H1 (cell line): ENCODE measurements around the gene TSC2. TPM values are rescaled to one million over a fixed set of nuclear protein-coding genes. Genes with fewer than 3 reads are reported as not detected.

Experiments used
- BACH1 ChIP-seq: IDR thresholded peaks from 2 replicates; pipeline ENCODE4 v1.6.1; 2012; ENCODE audit warnings: low read length, improper control_type of control experiment
- CHD1 ChIP-seq: IDR thresholded peaks from 2 replicates; pipeline ENCODE4 v1.6.1; 2012; ENCODE audit warnings: low read depth, low read length, improper control_type of control experiment
- CREB1 ChIP-seq: IDR thresholded peaks from 2 replicates; pipeline ENCODE4 v1.6.1; 2012; ENCODE audit warnings: inconsistent platforms
- GTF2F1 ChIP-seq: IDR thresholded peaks from 2 replicates; pipeline ENCODE4 v1.6.1; 2012; ENCODE audit warnings: low read depth, low read length, improper control_type of control experiment, borderline replicate concordance
- HDAC6 ChIP-seq: IDR thresholded peaks from one replicate; pipeline ENCODE4 v1.7.1; 2012; ENCODE audit warnings: low read depth, mild to moderate bottlenecking, inconsistent platforms, low read length, moderate library complexity
- POU5F1 ChIP-seq: IDR thresholded peaks from 2 replicates; pipeline ENCODE4 v1.6.1; 2011; ENCODE audit warnings: low read depth, mild to moderate bottlenecking, low read length, moderate library complexity
- TEAD4 ChIP-seq: IDR thresholded peaks from 2 replicates; pipeline ENCODE4 v1.6.1; 2012; ENCODE audit warnings: low read depth, low read length, inconsistent platforms, mixed read lengths
- polyA plus RNA-seq, 7 experiments: library from polyadenylated mRNA; depleted of rRNA in 3 of 7; stranded (reverse) in 5 of 7; unstranded in 2 of 7; fragments of >200 nt in 5 of 7; fragments of 200-250 nt in 2 of 7; gene quantifications; 1 replicate in 5 of 7; 2 replicates in 1 of 7; 4 replicates in 1 of 7; pipeline versions ENCODE4 v1.2.1 to v1.2.3, GENCODE V29; 2011 to 2013; ENCODE audit warnings: missing spikeins in 2 of 7, mixed read lengths in 2 of 7
- total RNA-seq: library from RNA; stranded (reverse); fragmentation: NEBNext Ultra II Directional; extraction: Animal tissue kit (Norgen Biotek cat#: 25700); gene quantifications from 2 replicates; pipeline ENCODE4 v1.2.1, GENCODE V29; 2021
- TF ChIP-seq, protein P1 (sequence below): fragments of 300-600 bp; sonication (generic); IDR thresholded peaks from 2 replicates; pipeline ENCODE4 v1.7.1; 2012; ENCODE audit warnings: low read length, moderate library complexity, mild to moderate bottlenecking, inconsistent platforms; ENCODE audit not compliant: insufficient replicate concordance

Gene TSC2
- total and polyA plus RNA-seq, 2 of the 8 experiments (the other 6 are each of a cell fraction or from before 2014, with no cell fraction given), result 65.9 to 96.6 TPM

DNA sequence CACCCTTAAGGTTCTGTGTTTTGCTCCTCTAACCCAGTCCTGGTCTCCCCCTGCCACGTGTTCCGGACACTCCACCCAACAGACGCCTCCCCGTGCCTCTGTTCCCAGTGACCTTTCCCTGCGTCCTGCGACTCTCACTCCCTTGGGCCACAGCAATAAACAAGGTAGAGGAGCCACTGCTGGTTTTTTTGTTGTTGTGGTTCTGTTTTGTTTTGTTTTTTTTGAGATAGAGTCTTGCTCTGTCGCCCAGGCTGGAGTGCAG lies 31.9 kb upstream of the TSC2 start (continued):
- TF ChIP-seq, protein P1, sequence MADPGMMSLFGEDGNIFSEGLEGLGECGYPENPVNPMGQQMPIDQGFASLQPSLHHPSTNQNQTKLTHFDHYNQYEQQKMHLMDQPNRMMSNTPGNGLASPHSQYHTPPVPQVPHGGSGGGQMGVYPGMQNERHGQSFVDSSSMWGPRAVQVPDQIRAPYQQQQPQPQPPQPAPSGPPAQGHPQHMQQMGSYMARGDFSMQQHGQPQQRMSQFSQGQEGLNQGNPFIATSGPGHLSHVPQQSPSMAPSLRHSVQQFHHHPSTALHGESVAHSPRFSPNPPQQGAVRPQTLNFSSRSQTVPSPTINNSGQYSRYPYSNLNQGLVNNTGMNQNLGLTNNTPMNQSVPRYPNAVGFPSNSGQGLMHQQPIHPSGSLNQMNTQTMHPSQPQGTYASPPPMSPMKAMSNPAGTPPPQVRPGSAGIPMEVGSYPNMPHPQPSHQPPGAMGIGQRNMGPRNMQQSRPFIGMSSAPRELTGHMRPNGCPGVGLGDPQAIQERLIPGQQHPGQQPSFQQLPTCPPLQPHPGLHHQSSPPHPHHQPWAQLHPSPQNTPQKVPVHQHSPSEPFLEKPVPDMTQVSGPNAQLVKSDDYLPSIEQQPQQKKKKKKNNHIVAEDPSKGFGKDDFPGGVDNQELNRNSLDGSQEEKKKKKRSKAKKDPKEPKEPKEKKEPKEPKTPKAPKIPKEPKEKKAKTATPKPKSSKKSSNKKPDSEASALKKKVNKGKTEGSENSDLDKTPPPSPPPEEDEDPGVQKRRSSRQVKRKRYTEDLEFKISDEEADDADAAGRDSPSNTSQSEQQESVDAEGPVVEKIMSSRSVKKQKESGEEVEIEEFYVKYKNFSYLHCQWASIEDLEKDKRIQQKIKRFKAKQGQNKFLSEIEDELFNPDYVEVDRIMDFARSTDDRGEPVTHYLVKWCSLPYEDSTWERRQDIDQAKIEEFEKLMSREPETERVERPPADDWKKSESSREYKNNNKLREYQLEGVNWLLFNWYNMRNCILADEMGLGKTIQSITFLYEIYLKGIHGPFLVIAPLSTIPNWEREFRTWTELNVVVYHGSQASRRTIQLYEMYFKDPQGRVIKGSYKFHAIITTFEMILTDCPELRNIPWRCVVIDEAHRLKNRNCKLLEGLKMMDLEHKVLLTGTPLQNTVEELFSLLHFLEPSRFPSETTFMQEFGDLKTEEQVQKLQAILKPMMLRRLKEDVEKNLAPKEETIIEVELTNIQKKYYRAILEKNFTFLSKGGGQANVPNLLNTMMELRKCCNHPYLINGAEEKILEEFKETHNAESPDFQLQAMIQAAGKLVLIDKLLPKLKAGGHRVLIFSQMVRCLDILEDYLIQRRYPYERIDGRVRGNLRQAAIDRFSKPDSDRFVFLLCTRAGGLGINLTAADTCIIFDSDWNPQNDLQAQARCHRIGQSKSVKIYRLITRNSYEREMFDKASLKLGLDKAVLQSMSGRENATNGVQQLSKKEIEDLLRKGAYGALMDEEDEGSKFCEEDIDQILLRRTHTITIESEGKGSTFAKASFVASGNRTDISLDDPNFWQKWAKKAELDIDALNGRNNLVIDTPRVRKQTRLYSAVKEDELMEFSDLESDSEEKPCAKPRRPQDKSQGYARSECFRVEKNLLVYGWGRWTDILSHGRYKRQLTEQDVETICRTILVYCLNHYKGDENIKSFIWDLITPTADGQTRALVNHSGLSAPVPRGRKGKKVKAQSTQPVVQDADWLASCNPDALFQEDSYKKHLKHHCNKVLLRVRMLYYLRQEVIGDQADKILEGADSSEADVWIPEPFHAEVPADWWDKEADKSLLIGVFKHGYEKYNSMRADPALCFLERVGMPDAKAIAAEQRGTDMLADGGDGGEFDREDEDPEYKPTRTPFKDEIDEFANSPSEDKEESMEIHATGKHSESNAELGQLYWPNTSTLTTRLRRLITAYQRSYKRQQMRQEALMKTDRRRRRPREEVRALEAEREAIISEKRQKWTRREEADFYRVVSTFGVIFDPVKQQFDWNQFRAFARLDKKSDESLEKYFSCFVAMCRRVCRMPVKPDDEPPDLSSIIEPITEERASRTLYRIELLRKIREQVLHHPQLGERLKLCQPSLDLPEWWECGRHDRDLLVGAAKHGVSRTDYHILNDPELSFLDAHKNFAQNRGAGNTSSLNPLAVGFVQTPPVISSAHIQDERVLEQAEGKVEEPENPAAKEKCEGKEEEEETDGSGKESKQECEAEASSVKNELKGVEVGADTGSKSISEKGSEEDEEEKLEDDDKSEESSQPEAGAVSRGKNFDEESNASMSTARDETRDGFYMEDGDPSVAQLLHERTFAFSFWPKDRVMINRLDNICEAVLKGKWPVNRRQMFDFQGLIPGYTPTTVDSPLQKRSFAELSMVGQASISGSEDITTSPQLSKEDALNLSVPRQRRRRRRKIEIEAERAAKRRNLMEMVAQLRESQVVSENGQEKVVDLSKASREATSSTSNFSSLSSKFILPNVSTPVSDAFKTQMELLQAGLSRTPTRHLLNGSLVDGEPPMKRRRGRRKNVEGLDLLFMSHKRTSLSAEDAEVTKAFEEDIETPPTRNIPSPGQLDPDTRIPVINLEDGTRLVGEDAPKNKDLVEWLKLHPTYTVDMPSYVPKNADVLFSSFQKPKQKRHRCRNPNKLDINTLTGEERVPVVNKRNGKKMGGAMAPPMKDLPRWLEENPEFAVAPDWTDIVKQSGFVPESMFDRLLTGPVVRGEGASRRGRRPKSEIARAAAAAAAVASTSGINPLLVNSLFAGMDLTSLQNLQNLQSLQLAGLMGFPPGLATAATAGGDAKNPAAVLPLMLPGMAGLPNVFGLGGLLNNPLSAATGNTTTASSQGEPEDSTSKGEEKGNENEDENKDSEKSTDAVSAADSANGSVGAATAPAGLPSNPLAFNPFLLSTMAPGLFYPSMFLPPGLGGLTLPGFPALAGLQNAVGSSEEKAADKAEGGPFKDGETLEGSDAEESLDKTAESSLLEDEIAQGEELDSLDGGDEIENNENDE, result no peak
- TF ChIP-seq POU5F1 (no peak), CHD1 (no peak), GTF2F1 (no peak), TEAD4 (no peak), BACH1 (no peak), HDAC6 (no peak), CREB1 (no peak)
